CD4-positive, CD25-positive, alpha-beta regulatory T cell (primary cell): ENCODE results near the gene PTGIS. TPM values are rescaled to one million over a fixed set of nuclear protein-coding genes. Genes with fewer than 3 reads are reported as not detected.

Experiments
- ATAC-seq, 2 donors: fragments of 150-1000 bp; cut with Tn5 transposase; one replicate each; pipeline ENCODE4 v1.10.0; 2021; ENCODE audit warnings: low read depth in 2 of 2, moderate number of reproducible peaks in 2 of 2, moderate library complexity in 1 of 2
- DNase-seq, 3 donors: peaks; one replicate each; pipeline versions ENCODE4 v3.0.0 to v3.0.0-alpha.2; 2012 to 2022; ENCODE audit warnings: mixed read lengths in 1 of 3
- H3K27ac ChIP-seq: one replicate; pipeline ENCODE4 v1.7.0; 2013; ENCODE audit warnings: mild to moderate bottlenecking, low read length; ENCODE audit not compliant: insufficient read depth, poor library complexity, severe bottlenecking
- H3K27me3 ChIP-seq: one replicate; pipeline ENCODE4 v1.7.0; 2013; ENCODE audit warnings: low read length; ENCODE audit not compliant: control insufficient read depth, insufficient read depth
- H3K36me3 ChIP-seq: one replicate; pipeline ENCODE4 v1.7.0; 2013; ENCODE audit warnings: mild to moderate bottlenecking, low read length, moderate library complexity; ENCODE audit not compliant: control insufficient read depth, insufficient read depth
- H3K4me1 ChIP-seq: 2 replicates; pipeline ENCODE4 v1.7.0; 2013; ENCODE audit warnings: mild to moderate bottlenecking, low read length; ENCODE audit not compliant: insufficient read depth, control insufficient read depth, poor library complexity, severe bottlenecking
- H3K4me3 ChIP-seq: one replicate; pipeline ENCODE4 v1.7.0; 2013; ENCODE audit warnings: low read depth, mild to moderate bottlenecking, low read length, moderate library complexity
- H3K9me3 ChIP-seq, 2 experiments: 1 replicate in 1 of 2; 2 replicates in 1 of 2; pipeline ENCODE4 v1.7.0; 2013; ENCODE audit warnings: low read length in 2 of 2, mild to moderate bottlenecking in 1 of 2, moderate library complexity in 1 of 2; ENCODE audit not compliant: control insufficient read depth in 2 of 2
- H3K27ac Mint-ChIP-seq, 3 donors: one replicate each; pipeline ENCODE4 v1.8.0; 2020 to 2022; ENCODE audit warnings: mild to moderate bottlenecking in 3 of 3, mixed read lengths in 3 of 3, moderate library complexity in 2 of 3
- H3K27me3 Mint-ChIP-seq: one replicate; pipeline ENCODE4 v1.8.0; 2022; ENCODE audit warnings: mild to moderate bottlenecking, mixed read lengths
- H3K36me3 Mint-ChIP-seq: one replicate; pipeline ENCODE4 v1.8.0; 2020; ENCODE audit warnings: mixed read lengths
- H3K4me1 Mint-ChIP-seq, 4 donors: one replicate each; pipeline ENCODE4 v1.8.0; 2020 to 2022; ENCODE audit warnings: mixed read lengths in 4 of 4, mild to moderate bottlenecking in 1 of 4
- H3K4me3 Mint-ChIP-seq, 4 donors: one replicate each; pipeline ENCODE4 v1.8.0; 2020 to 2022; ENCODE audit warnings: mild to moderate bottlenecking in 4 of 4, mixed read lengths in 4 of 4, moderate library complexity in 3 of 4
- H3K9me3 Mint-ChIP-seq, 7 donors: one replicate each; pipeline ENCODE4 v1.8.0; 2020 to 2022; ENCODE audit warnings: mixed read lengths in 7 of 7, mild to moderate bottlenecking in 3 of 7, moderate library complexity in 2 of 7
- polyA plus RNA-seq, 4 donors: library from polyadenylated mRNA; unstranded; fragments of 300-500 nt; fragmentation: Illumina TruSeq; gene quantifications; one replicate each; pipeline ENCODE4 v1.2.3, GENCODE V29; 2021
- total RNA-seq: library from RNA; stranded (reverse); gene quantifications from one replicate; pipeline ENCODE4 v1.2.3, GENCODE V29; 2022

Gene PTGIS
- total and polyA plus RNA-seq, 5 donors from 2014 or later, result not detected

GRCh38 chr20:49593466-49594142 lies 25.7 kb upstream of the PTGIS start:
- H3K36me3 Mint-ChIP-seq, result no peaks in the 10 kb centered on the region
- H3K4me1 ChIP-seq, result peaks cover 42% of the 10 kb centered on the region
- peak overlapping the region in 3 of 4 donors; percentile 54 to 75 (median 63) for H3K4me3 Mint-ChIP-seq
- DNase-seq (peak in 1 of 3 donors; percentile 70), ATAC-seq (no peak)
- H3K27me3 Mint-ChIP-seq, result no peaks in the 10 kb centered on the region
- peak overlapping the region; percentile 52 for H3K27ac ChIP-seq
- peak overlapping the region; percentile 37 for H3K4me3 ChIP-seq
- peaks cover 0 to 2% (median 0%) of the 10 kb centered on the region in 7 donors for H3K9me3 Mint-ChIP-seq
- peak overlapping the region; percentile 83 to 99 (median 85) for H3K27ac Mint-ChIP-seq
- no peaks in the 10 kb centered on the region for H3K9me3 ChIP-seq
- peaks cover 18 to 68% (median 41%) of the 10 kb centered on the region in 4 donors for H3K4me1 Mint-ChIP-seq
- H3K36me3 ChIP-seq, result no peaks in the 10 kb centered on the region
- H3K27me3 ChIP-seq, result no peaks in the 10 kb centered on the region

- peaks cover 42% of the 10 kb centered on the region for H3K4me1 ChIP-seq
- H3K36me3 ChIP-seq, result no peaks in the 10 kb centered on the region
- no peaks in the 10 kb centered on the region for H3K27me3 ChIP-seq
- no peaks in the 10 kb centered on the region for H3K27me3 Mint-ChIP-seq
- no peak overlapping the region for H3K4me3 ChIP-seq
- ATAC-seq, result no peak
- no peak for DNase-seq
- H3K4me3 Mint-ChIP-seq, result no peak overlapping the region
- H3K4me1 Mint-ChIP-seq, result peaks cover 18 to 62% (median 38%) of the 10 kb centered on the region in 4 donors
- H3K27ac ChIP-seq, result no peak overlapping the region
- H3K9me3 Mint-ChIP-seq, result peaks cover 0 to 2% (median 0%) of the 10 kb centered on the region in 7 donors
- H3K36me3 Mint-ChIP-seq, result no peaks in the 10 kb centered on the region
- H3K9me3 ChIP-seq, result no peaks in the 10 kb centered on the region
- H3K27ac Mint-ChIP-seq, result peak overlapping the region in 2 of 3 donors; percentile 65 to 97
Measured at GRCh38 chr20:49592120-49592519, 24.2 kb upstream of the PTGIS start.

- DNase-seq (peak in 1 of 3 donors; percentile 81), ATAC-seq (no peak)
- no peaks in the 10 kb centered on the region for H3K9me3 ChIP-seq
- peaks cover 16 to 59% (median 35%) of the 10 kb centered on the region in 4 donors for H3K4me1 Mint-ChIP-seq
- H3K27ac Mint-ChIP-seq, result peak overlapping the region; percentile 45 to 83 (median 45)
- no peak overlapping the region for H3K27ac ChIP-seq
- peaks cover 0 to 2% (median 0%) of the 10 kb centered on the region in 7 donors for H3K9me3 Mint-ChIP-seq
- peaks cover 42% of the 10 kb centered on the region for H3K4me1 ChIP-seq
- H3K27me3 Mint-ChIP-seq, result no peaks in the 10 kb centered on the region
- H3K36me3 ChIP-seq, result no peaks in the 10 kb centered on the region
- H3K36me3 Mint-ChIP-seq, result no peaks in the 10 kb centered on the region
- no peak overlapping the region for H3K4me3 Mint-ChIP-seq
- no peaks in the 10 kb centered on the region for H3K27me3 ChIP-seq
- H3K4me3 ChIP-seq, result no peak overlapping the region
Measured at GRCh38 chr20:49591217-49591865, 23.4 kb upstream of the PTGIS start.

- Mint-ChIP-seq H3K27me3 (peaks cover 2% of the 10 kb centered on the region), H3K4me3 (no peak overlapping the region), H3K9me3 (peaks cover 0 to 2% (median 0%) of the 10 kb centered on the region in 7 donors), H3K27ac (peak overlapping the region in 2 of 3 donors; percentile 42 to 76), H3K36me3 (no peaks in the 10 kb centered on the region), H3K4me1 (peaks cover 13 to 50% (median 28%) of the 10 kb centered on the region in 4 donors)
- Histone ChIP-seq H3K27me3 (no peaks in the 10 kb centered on the region), H3K27ac (no peak overlapping the region), H3K4me3 (no peak overlapping the region), H3K36me3 (no peaks in the 10 kb centered on the region), H3K4me1 (peaks cover 32% of the 10 kb centered on the region), H3K9me3 (no peaks in the 10 kb centered on the region)
- no peak for ATAC-seq
- peak in 1 of 3 donors; percentile 50 for DNase-seq
Measured at GRCh38 chr20:49590163-49591017, 22.5 kb upstream of the PTGIS start.

GRCh38 chr20:49589747-49590146 lies 21.8 kb upstream of the PTGIS start:
- H3K4me1 ChIP-seq, result peaks cover 26% of the 10 kb centered on the region
- peaks cover 0 to 2% (median 0%) of the 10 kb centered on the region in 7 donors for H3K9me3 Mint-ChIP-seq
- no peaks in the 10 kb centered on the region for H3K36me3 ChIP-seq
- no peak overlapping the region for H3K4me3 ChIP-seq
- no peaks in the 10 kb centered on the region for H3K9me3 ChIP-seq
- no peak for ATAC-seq
- H3K4me1 Mint-ChIP-seq, result peaks cover 13 to 44% (median 22%) of the 10 kb centered on the region in 4 donors
- H3K27me3 ChIP-seq, result no peaks in the 10 kb centered on the region
- no peaks in the 10 kb centered on the region for H3K36me3 Mint-ChIP-seq
- DNase-seq, result no peak
- no peak overlapping the region for H3K27ac ChIP-seq
- H3K4me3 Mint-ChIP-seq, result no peak overlapping the region
- peaks cover 5% of the 10 kb centered on the region for H3K27me3 Mint-ChIP-seq
- peak overlapping the region in 2 of 3 donors; percentile 27 to 42 for H3K27ac Mint-ChIP-seq

GRCh38 chr20:49587111-49587570 lies 19.2 kb upstream of the PTGIS start:
- Histone ChIP-seq H3K27ac (no peak overlapping the region), H3K4me1 (peaks cover 6% of the 10 kb centered on the region), H3K9me3 (no peaks in the 10 kb centered on the region), H3K27me3 (no peaks in the 10 kb centered on the region), H3K36me3 (no peaks in the 10 kb centered on the region), H3K4me3 (no peak overlapping the region)
- DNase-seq, result no peak
- no peak for ATAC-seq
- peaks cover 0 to 5% (median 2%) of the 10 kb centered on the region in 7 donors for H3K9me3 Mint-ChIP-seq
- H3K36me3 Mint-ChIP-seq, result no peaks in the 10 kb centered on the region
- H3K27ac Mint-ChIP-seq, result no peak overlapping the region
- peaks cover 6 to 18% (median 9%) of the 10 kb centered on the region in 4 donors for H3K4me1 Mint-ChIP-seq
- H3K4me3 Mint-ChIP-seq, result no peak overlapping the region
- H3K27me3 Mint-ChIP-seq, result peaks cover 5% of the 10 kb centered on the region

- Mint-ChIP-seq H3K4me1 (peaks cover 0 to 6% (median 5%) of the 10 kb centered on the region in 4 donors), H3K27me3 (peaks cover 5% of the 10 kb centered on the region), H3K27ac (no peak overlapping the region), H3K36me3 (no peaks in the 10 kb centered on the region), H3K4me3 (no peak overlapping the region), H3K9me3 (peaks cover 0 to 5% (median 2%) of the 10 kb centered on the region in 7 donors)
- no peak overlapping the region for H3K4me3 ChIP-seq
- no peak for ATAC-seq
- DNase-seq, result no peak
- no peaks in the 10 kb centered on the region for H3K27me3 ChIP-seq
- no peak overlapping the region for H3K27ac ChIP-seq
- no peaks in the 10 kb centered on the region for H3K9me3 ChIP-seq
- H3K4me1 ChIP-seq, result no peaks in the 10 kb centered on the region
- H3K36me3 ChIP-seq, result no peaks in the 10 kb centered on the region
Measured at GRCh38 chr20:49585585-49586245, 17.8 kb upstream of the PTGIS start.
